HL-60/S4 (cell line): Measurements from ENCODE around the gene ST3GAL3.

Experiments used
- in situ Hi-C: fragments of 300-500 bp; cut with MboI; formaldehyde crosslinking; loops from 2 replicates; pipeline ENCODE4 v1.14.3; 2022; ENCODE audit warnings: low sequenced_read_pairs

Gene ST3GAL3

DNA sequence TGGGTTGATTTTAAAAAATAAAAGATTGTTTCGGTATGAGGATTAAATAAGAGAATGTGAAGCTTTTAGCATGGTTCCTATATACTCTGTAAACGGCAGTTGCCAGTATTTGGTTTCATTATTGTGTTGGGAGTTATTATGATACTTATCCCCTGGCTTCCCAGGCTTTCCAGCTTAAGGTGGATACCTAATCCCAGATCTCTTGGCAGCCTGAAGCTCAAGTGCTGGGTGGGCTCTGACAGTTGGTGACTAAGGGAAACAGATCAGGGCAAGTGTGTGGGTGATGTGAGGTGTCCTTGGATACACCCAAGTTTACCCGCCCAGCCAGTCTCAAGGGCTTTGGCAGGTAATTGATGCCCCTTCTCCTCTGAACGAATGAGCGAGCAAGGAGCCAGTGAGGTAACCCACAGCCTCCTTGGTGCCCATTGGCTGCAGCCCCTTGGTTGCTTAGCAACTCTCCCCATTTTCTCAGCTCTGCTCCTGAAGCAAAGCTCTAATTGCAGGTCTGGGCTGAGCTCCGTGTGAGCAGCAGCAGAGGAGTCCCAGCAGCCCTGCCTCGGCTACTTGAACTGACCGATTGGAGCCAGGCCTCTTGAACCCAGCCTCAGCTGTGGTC is 245.5 kb downstream of the ST3GAL3 start:
- in situ Hi-C loops, result no loop called here

DNA sequence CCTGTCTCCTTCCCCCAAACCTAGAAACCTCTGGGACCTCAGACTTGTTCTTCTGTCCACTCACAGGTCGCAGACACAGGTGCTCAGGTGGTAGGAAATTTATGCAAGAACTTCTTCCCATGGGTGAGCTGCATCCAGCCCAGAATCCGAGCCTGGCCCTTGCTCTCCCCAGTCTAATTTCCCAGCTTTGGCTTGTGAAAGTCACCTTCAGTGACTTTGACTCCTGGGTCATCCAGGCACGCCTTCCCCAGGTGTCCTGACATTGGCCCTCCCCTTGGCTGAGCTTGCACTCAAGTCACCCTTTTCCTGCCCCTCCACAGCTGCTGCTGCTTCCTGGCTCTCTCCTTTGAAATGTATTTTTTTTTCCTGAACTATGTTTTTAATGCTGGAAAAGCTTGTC is 246.0 kb downstream of the ST3GAL3 start:
- in situ Hi-C loops, result no loop called here

GRCh38 chr1:43954036-43954435 is 246.7 kb downstream of the ST3GAL3 start:
- in situ Hi-C loops, result no loop called here

- in situ Hi-C loops, result no loop called here
Measured at GRCh38 chr1:43956234-43956633, 248.9 kb downstream of the ST3GAL3 start.

- in situ Hi-C loops, result no loop called here
Measured at GRCh38 chr1:43957407-43958040, 250.2 kb downstream of the ST3GAL3 start.

GRCh38 chr1:43958351-43959255 is 251.3 kb downstream of the ST3GAL3 start:
- in situ Hi-C loops, result no loop called here

DNA sequence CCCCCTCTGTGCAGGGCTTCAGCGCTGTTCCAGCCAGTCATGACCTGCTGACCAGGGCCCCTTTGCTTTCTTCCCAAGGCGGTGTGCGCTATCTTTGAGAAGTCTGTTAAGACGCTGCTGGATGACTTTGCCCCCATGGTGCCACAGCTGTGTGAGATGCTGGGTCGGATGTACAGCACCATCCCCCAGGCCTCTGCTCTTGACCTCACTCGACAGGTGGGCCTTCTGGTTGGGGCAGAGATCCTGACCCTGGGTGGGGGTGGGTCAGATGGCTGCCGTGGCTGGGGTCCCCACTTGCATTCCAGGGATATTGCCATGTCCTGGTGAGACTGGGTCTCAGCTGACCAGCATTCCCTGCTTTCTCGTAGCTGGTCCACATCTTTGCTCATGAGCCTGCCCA is 253.5 kb downstream of the ST3GAL3 start:
- in situ Hi-C loops, result no loop called here

DNA sequence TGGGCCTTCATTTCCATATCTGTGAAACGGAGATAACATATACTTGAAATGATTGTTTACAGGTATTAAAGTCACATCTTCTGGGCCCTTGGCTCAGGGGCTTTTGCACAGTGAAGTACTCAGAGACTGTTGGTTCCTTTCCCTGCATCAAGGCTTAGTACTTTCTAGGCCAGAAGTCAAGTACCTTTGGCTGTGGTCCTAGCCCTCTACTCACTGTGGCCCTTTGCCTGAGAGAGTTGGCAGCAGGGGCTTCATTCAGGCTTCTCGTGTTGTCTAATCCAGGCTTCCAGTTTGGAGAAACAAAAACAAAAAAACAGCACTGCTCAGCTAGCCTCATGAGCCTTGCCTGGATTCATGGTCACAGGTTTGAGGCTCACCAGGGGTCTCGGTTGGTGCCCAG is 254.4 kb downstream of the ST3GAL3 start:
- in situ Hi-C loops, result no loop called here

DNA sequence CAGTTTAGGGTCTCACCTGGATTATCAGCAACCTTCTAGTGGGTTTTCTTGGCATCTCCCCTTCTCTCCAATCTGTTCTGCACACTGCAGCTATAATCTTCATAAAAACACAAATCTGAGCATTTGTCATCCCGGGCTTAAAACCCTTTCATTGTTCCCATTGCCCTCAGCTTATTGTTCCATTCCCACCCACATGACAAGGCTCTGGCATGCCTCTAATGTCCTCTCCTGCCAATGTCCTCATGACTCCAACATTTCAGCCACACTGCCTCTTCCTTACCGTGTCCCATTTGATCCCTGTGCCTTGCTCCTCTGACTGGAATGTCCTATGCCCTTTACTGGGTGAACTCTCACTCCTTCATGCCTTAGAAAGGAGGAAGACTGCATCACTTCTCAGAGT is 255.0 kb downstream of the ST3GAL3 start:
- in situ Hi-C loops, result no loop called here

DNA sequence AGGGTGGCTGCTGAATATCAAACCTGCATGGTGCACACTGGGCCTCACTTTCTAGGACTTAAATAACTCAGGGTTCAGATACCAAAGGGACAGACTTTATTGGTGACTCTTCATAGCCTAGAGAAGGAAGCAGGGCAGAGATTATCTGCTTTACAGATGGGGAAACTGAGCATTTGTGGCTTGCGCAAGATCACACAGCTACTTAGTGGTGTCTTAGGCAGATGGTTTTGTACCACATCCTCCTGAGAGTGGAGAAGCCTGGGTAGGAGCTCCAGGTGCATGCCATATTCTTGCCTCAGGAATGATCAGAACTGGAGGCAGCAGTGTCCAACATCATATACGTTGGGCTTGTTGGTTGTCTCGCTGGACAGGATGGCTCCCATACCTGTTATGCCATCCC is 255.7 kb downstream of the ST3GAL3 start:
- in situ Hi-C loops, result no loop called here

DNA sequence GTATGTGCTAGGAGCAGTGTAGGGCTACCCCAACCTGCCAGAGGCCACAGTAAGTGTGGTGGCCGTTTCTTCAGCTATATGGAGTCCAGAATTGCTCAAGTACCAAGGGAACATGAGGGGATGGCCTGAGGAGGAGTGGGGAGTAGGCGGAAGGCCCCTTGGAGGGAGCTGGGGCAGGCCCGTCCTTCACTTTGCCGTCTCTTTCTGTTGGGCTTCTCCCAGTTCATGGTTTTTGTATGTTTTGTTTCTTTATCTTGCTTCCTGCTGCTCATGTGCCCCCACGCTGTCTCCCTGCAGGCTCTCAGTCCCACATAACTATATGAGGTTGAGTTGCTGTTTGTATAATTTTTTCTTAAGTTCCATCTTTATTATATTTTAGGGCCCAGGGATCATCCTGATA is 256.6 kb downstream of the ST3GAL3 start:
- in situ Hi-C loops, result no loop called here

GRCh38 chr1:43965316-43965715 is 258.0 kb downstream of the ST3GAL3 start:
- in situ Hi-C loops, result no loop called here

GRCh38 chr1:43968348-43968948 is 261.1 kb downstream of the ST3GAL3 start:
- in situ Hi-C loops, result no loop called here

DNA sequence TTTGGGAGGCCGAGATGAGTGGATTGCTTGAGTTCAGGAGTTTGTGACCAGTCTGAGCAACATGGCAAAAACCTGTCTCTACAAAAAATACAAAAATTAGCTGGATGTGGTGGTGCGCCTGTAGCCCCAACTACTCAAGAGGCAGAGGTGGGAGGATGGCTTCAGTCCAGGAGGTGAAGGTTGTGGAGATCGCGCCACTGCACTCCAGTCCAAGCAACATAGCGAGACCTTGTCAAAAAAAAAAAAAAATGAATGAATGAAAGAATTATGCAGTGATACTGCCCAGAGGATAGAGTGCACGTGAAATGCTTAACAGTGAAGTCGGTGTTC is 262.0 kb downstream of the ST3GAL3 start:
- in situ Hi-C loops, result no loop called here

- in situ Hi-C loops, result no loop called here
Measured at GRCh38 chr1:43969746-43970466, 262.6 kb downstream of the ST3GAL3 start, which contains the start of gene DPH2. Gene DPH2, plus strand, starts transcription at chr1:43970010. Its CDS starts 166 bp downstream, at chr1:43970176.

DNA sequence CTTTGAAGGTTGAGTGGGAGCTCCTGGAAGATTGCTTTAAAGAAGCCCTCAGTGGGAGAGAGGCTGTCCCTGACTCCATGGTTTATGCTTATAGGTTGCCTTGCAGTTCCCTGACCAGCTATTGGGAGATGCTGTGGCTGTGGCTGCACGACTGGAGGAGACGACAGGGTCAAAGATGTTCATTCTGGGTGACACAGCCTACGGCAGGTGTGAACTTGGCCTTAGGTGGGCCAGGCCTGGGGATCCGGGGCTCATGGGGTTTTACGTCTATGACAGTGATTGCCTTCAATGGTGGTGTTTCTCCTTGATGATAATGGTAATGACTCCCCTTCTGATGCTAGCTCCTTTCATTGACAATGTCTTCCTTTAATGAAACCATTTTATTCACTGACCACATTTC is 263.2 kb downstream of the ST3GAL3 start:
- in situ Hi-C loops, result no loop called here

- in situ Hi-C loops, result no loop called here
Measured at GRCh38 chr1:43970911-43971310, 263.6 kb downstream of the ST3GAL3 start.

DNA sequence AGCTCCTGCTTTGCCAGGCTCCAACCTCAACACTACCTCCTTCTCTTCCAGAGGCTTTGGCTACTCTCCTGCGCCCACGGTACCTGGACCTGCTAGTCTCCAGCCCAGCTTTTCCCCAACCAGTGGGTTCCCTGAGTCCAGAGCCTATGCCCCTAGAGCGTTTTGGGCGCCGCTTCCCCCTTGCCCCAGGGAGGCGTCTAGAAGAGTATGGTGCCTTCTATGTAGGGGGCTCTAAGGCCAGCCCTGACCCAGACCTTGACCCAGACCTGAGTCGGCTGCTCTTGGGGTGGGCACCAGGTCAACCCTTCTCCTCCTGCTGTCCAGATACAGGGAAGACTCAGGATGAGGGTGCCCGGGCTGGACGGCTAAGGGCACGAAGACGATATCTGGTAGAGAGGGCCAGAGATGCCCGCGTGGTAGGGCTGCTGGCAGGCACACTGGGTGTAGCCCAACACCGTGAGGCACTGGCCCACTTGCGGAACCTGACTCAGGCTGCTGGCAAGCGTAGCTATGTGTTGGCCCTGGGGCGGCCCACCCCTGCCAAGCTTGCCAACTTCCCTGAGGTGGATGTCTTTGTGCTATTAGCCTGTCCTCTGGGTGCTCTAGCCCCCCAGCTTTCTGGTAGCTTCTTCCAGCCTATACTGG is 264.1 kb downstream of the ST3GAL3 start:
- in situ Hi-C loops, result no loop called here

DNA sequence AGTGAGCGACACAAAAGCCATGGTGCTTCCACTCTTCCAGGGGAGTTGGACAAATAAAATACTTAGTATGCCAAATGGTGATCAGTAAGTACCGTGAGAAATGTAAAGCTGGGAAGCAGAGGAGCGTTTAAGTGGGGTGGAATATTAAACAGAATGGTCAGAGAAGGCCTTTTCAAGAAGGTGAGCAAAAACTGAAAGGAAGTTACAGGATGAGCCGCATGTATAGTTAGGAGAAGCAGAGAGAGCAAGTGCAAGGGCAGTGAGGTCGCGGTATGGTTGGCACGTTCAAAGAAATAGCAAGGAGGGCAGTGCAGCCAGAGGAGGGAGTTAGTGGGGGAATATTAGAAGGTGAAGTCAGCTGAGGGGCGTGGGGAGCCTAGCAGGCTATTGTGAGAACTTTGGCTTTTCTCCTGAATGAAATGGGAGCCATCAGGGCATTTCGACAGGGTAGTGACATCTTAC is 266.7 kb downstream of the ST3GAL3 start:
- in situ Hi-C loops, result no loop called here
